ENCODE data around the gene UMAD1.

Gene UMAD1

GRCh38 chr7:7921830-7922229 is 281.3 kb downstream of the UMAD1 start:
- Histone ChIP-seq H4K8ac (ENCODE audit: low read length) (no peak overlapping the region), H3K4me3 (ENCODE audit: insufficient read depth in 1 of 2, low read depth in 1 of 2, low read length in 2 of 2) (no peak overlapping the region), H3K27ac (ENCODE audit: low read length, poor library complexity, severe bottlenecking) (no peak overlapping the region), H2BK5ac (ENCODE audit: low read depth, low read length, poor library complexity, severe bottlenecking) (no peak overlapping the region), H2BK12ac (ENCODE audit: low read length in 2 of 2) (no peak overlapping the region), H3K79me1 (replicated peaks; ENCODE audit: low read length, poor library complexity, severe bottlenecking) (no peaks in the 10 kb centered on the region), H3K4me1 (ENCODE audit: control insufficient read depth, insufficient read depth, low read depth, low read length) (no peaks in the 10 kb centered on the region), H3K9ac (ENCODE audit: low read length) (no peak overlapping the region), H2AK5ac (ENCODE audit: low read length, severe bottlenecking) (no peak overlapping the region), H2BK120ac (ENCODE audit: low read depth, low read length) (no peak overlapping the region), H3K14ac (ENCODE audit: low read length in 2 of 2) (no peak overlapping the region), H3K23ac (ENCODE audit: low read length in 2 of 2) (no peak overlapping the region), H3K9me3 (ENCODE audit: control insufficient read depth, low read length) (no peaks in the 10 kb centered on the region), H3K27me3 (ENCODE audit: control insufficient read depth in 1 of 2, insufficient read depth in 1 of 2, low read length in 2 of 2) (no peaks in the 10 kb centered on the region), H3K36me3 (ENCODE audit: control insufficient read depth in 1 of 2, insufficient read depth in 2 of 2, low read depth in 1 of 2, low read length in 2 of 2) (no peaks in the 10 kb centered on the region), H2BK15ac (ENCODE audit: low read depth, poor library complexity, severe bottlenecking) (no peak overlapping the region), H3K4me2 (ENCODE audit: low read length, poor library complexity, severe bottlenecking) (no peak overlapping the region), H4K91ac (ENCODE audit: low read length) (no peak overlapping the region), H3K4ac (ENCODE audit: low read depth in 1 of 2, low read length in 2 of 2) (no peak overlapping the region), H2AFZ (ENCODE audit: low read depth, low read length) (no peak overlapping the region), H3K18ac (ENCODE audit: low read depth in 1 of 2, low read length in 2 of 2) (no peak overlapping the region)
- DNase-seq = no peak

DNA sequence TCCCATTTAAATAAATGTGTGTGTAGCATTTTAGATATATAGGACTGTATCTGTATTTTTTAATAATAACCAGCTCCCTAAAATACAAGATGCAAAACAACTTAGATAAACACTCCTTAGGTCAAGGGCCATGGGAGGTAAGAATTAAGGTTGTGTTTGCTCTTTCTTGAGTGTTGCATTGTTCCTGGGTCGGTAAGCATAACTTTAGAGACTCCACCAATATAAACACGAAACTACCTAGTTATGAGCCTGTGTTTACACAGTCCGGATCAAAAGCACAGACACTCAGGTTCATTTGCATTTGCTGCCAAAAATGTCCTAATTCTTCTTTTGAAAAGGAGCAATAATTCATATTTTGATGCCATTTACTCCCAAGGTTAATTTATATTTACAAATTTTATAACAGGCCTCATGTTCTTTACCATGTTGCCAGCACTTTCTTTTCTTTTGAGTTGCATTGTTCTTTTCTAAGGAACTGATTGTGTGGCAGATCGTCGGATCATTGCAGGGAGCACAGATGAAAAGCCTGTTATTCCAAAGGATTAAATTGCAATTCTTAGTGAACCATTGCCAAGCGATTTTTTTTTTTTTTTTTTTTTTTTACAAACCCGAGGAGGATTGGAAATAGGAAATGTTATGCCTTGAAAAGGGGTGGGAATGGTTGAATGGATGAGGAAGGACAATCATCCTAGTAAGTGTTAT is 282.3 kb downstream of the UMAD1 start:
- Histone ChIP-seq H3K18ac (ENCODE audit: low read depth in 1 of 2, low read length in 2 of 2) (no peak overlapping the region), H2BK5ac (ENCODE audit: low read depth, low read length, poor library complexity, severe bottlenecking) (no peak overlapping the region), H2AK5ac (ENCODE audit: low read length, severe bottlenecking) (no peak overlapping the region), H3K9ac (ENCODE audit: low read length) (no peak overlapping the region), H2BK120ac (ENCODE audit: low read depth, low read length) (no peak overlapping the region), H2BK15ac (ENCODE audit: low read depth, poor library complexity, severe bottlenecking) (no peak overlapping the region), H2BK12ac (ENCODE audit: low read length in 2 of 2) (no peak overlapping the region), H3K4ac (ENCODE audit: low read depth in 1 of 2, low read length in 2 of 2) (no peak overlapping the region), H3K4me3 (ENCODE audit: insufficient read depth in 1 of 2, low read depth in 1 of 2, low read length in 2 of 2) (no peak overlapping the region), H3K36me3 (ENCODE audit: control insufficient read depth in 1 of 2, insufficient read depth in 2 of 2, low read depth in 1 of 2, low read length in 2 of 2) (no peaks in the 10 kb centered on the region), H3K14ac (ENCODE audit: low read length in 2 of 2) (no peak overlapping the region), H3K27me3 (ENCODE audit: control insufficient read depth in 1 of 2, insufficient read depth in 1 of 2, low read length in 2 of 2) (no peaks in the 10 kb centered on the region), H4K8ac (ENCODE audit: low read length) (no peak overlapping the region), H2AFZ (ENCODE audit: low read depth, low read length) (no peak overlapping the region), H3K4me2 (ENCODE audit: low read length, poor library complexity, severe bottlenecking) (no peak overlapping the region), H3K9me3 (ENCODE audit: control insufficient read depth, low read length) (no peaks in the 10 kb centered on the region), H3K4me1 (ENCODE audit: control insufficient read depth, insufficient read depth, low read depth, low read length) (no peaks in the 10 kb centered on the region), H3K27ac (ENCODE audit: low read length, poor library complexity, severe bottlenecking) (no peak overlapping the region), H3K79me1 (replicated peaks; ENCODE audit: low read length, poor library complexity, severe bottlenecking) (no peaks in the 10 kb centered on the region), H4K91ac (ENCODE audit: low read length) (no peak overlapping the region), H3K23ac (ENCODE audit: low read length in 2 of 2) (no peak overlapping the region)
- no peak for DNase-seq
- WGBS = 80% methylated on average over 6 of the region's 7 CpGs

- H3K9me3 ChIP-seq (ENCODE audit: control insufficient read depth, low read length) = no peaks in the 10 kb centered on the region
- no peak overlapping the region for H3K27ac ChIP-seq (ENCODE audit: low read length, poor library complexity, severe bottlenecking)
- no peak overlapping the region for H3K4me3 ChIP-seq (ENCODE audit: insufficient read depth in 1 of 2, low read depth in 1 of 2, low read length in 2 of 2)
- no peak overlapping the region for H3K4ac ChIP-seq (ENCODE audit: low read depth in 1 of 2, low read length in 2 of 2)
- no peak overlapping the region for H2AFZ ChIP-seq (ENCODE audit: low read depth, low read length)
- WGBS = 86% methylated on average over 1 of the region's 1 CpG
- H2BK12ac ChIP-seq (ENCODE audit: low read length in 2 of 2) = no peak overlapping the region
- no peak overlapping the region for H3K4me2 ChIP-seq (ENCODE audit: low read length, poor library complexity, severe bottlenecking)
- H2AK5ac ChIP-seq (ENCODE audit: low read length, severe bottlenecking) = no peak overlapping the region
- no peak overlapping the region for H3K9ac ChIP-seq (ENCODE audit: low read length)
- no peak overlapping the region for H4K8ac ChIP-seq (ENCODE audit: low read length)
- no peaks in the 10 kb centered on the region for H3K79me1 ChIP-seq (replicated peaks; ENCODE audit: low read length, poor library complexity, severe bottlenecking)
- no peak overlapping the region for H2BK15ac ChIP-seq (ENCODE audit: low read depth, poor library complexity, severe bottlenecking)
- no peak overlapping the region for H3K23ac ChIP-seq (ENCODE audit: low read length in 2 of 2)
- DNase-seq = no peak
- no peaks in the 10 kb centered on the region for H3K36me3 ChIP-seq (ENCODE audit: control insufficient read depth in 1 of 2, insufficient read depth in 2 of 2, low read depth in 1 of 2, low read length in 2 of 2)
- H2BK5ac ChIP-seq (ENCODE audit: low read depth, low read length, poor library complexity, severe bottlenecking) = no peak overlapping the region
- no peak overlapping the region for H2BK120ac ChIP-seq (ENCODE audit: low read depth, low read length)
- H3K18ac ChIP-seq (ENCODE audit: low read depth in 1 of 2, low read length in 2 of 2) = no peak overlapping the region
- no peaks in the 10 kb centered on the region for H3K27me3 ChIP-seq (ENCODE audit: control insufficient read depth in 1 of 2, insufficient read depth in 1 of 2, low read length in 2 of 2)
- H4K91ac ChIP-seq (ENCODE audit: low read length) = no peak overlapping the region
- H3K14ac ChIP-seq (ENCODE audit: low read length in 2 of 2) = no peak overlapping the region
- H3K4me1 ChIP-seq (ENCODE audit: control insufficient read depth, insufficient read depth, low read depth, low read length) = no peaks in the 10 kb centered on the region
Observed at GRCh38 chr7:7923818-7924217, 283.3 kb downstream of the UMAD1 start.

DNA sequence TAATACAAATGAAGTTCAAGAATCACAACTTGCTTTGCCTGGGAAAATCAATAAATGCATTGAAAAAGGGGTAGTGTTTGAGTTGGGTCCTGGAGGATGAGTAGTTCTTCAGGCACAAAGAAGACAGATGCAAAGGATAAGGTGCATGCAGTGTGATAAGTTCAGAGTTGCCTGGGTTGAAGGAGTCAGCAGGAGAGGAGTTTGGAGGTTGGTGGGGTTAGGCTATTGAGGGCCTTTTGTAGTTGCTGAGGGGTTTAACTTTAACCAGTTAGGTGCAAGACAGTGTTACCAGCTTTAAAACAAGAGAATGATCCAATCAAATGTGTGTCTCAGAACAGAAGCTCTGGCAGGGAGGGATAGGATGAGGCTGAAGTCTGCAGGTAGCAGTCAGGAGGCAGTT is 283.8 kb downstream of the UMAD1 start:
- Histone ChIP-seq H3K4ac (ENCODE audit: low read depth in 1 of 2, low read length in 2 of 2) (no peak overlapping the region), H3K23ac (ENCODE audit: low read length in 2 of 2) (no peak overlapping the region), H3K9ac (ENCODE audit: low read length) (no peak overlapping the region), H3K9me3 (ENCODE audit: control insufficient read depth, low read length) (no peaks in the 10 kb centered on the region), H2BK15ac (ENCODE audit: low read depth, poor library complexity, severe bottlenecking) (no peak overlapping the region), H3K4me1 (ENCODE audit: control insufficient read depth, insufficient read depth, low read depth, low read length) (no peaks in the 10 kb centered on the region), H2AFZ (ENCODE audit: low read depth, low read length) (no peak overlapping the region), H3K27me3 (ENCODE audit: control insufficient read depth in 1 of 2, insufficient read depth in 1 of 2, low read length in 2 of 2) (no peaks in the 10 kb centered on the region), H3K4me3 (ENCODE audit: insufficient read depth in 1 of 2, low read depth in 1 of 2, low read length in 2 of 2) (no peak overlapping the region), H4K8ac (ENCODE audit: low read length) (no peak overlapping the region), H4K91ac (ENCODE audit: low read length) (no peak overlapping the region), H2BK120ac (ENCODE audit: low read depth, low read length) (no peak overlapping the region), H3K79me1 (replicated peaks; ENCODE audit: low read length, poor library complexity, severe bottlenecking) (no peaks in the 10 kb centered on the region), H3K4me2 (ENCODE audit: low read length, poor library complexity, severe bottlenecking) (no peak overlapping the region), H2BK5ac (ENCODE audit: low read depth, low read length, poor library complexity, severe bottlenecking) (no peak overlapping the region), H3K18ac (ENCODE audit: low read depth in 1 of 2, low read length in 2 of 2) (no peak overlapping the region), H3K36me3 (ENCODE audit: control insufficient read depth in 1 of 2, insufficient read depth in 2 of 2, low read depth in 1 of 2, low read length in 2 of 2) (no peaks in the 10 kb centered on the region), H3K27ac (ENCODE audit: low read length, poor library complexity, severe bottlenecking) (no peak overlapping the region), H3K14ac (ENCODE audit: low read length in 2 of 2) (no peak overlapping the region), H2BK12ac (ENCODE audit: low read length in 2 of 2) (no peak overlapping the region), H2AK5ac (ENCODE audit: low read length, severe bottlenecking) (no peak overlapping the region)
- no peak for DNase-seq

Data from mesenchymal stem cell (in vitro differentiated cells and primary cell).